GM12872 (cell line): ENCODE results near the gene HECW1.

Source experiments
- CTCF ChIP-seq: IDR thresholded peaks from 3 replicates; pipeline ENCODE4 v1.5.1; 2011; ENCODE audit warnings: low read depth, mild to moderate bottlenecking, low read length, moderate library complexity; ENCODE audit not compliant: insufficient read depth

The HECW1 gene

GRCh38 chr7:43490016-43490415, 377.6 kb downstream of the HECW1 start:
- no peak for TF ChIP-seq CTCF

- no peak for TF ChIP-seq CTCF
Observed at GRCh38 chr7:43491123-43491522, 378.7 kb downstream of the HECW1 start.

GRCh38 chr7:43491984-43492383, 379.5 kb downstream of the HECW1 start:
- TF ChIP-seq CTCF: no peak

GRCh38 chr7:43492896-43493295, 380.4 kb downstream of the HECW1 start:
- no peak for TF ChIP-seq CTCF

GRCh38 chr7:43495572-43495971, 383.1 kb downstream of the HECW1 start:
- no peak for TF ChIP-seq CTCF

GRCh38 chr7:43496596-43496995, 384.1 kb downstream of the HECW1 start:
- no peak for TF ChIP-seq CTCF

GRCh38 chr7:43501870-43502269, 389.4 kb downstream of the HECW1 start:
- no peak for TF ChIP-seq CTCF

- TF ChIP-seq CTCF: no peak
Observed at GRCh38 chr7:43502941-43503340, 390.5 kb downstream of the HECW1 start.
